SK-N-SH (cell line): ENCODE results near the gene ADAMTSL1. TPM values are rescaled to one million over a fixed set of nuclear protein-coding genes. Genes with fewer than 3 reads are reported as not detected.

Experiments
- CTCF ChIA-PET: fragments of 300-600, 350-600 bp; formaldehyde crosslinking; extraction: SDS; loops from one replicate; lab custom pipeline; 2021; lab: Yijun Ruan, JAX
- POLR2A ChIA-PET: fragments of 350-600 bp; sonication (Branson Sonifier 250); formaldehyde crosslinking; extraction: SDS; loops from one replicate; lab custom pipeline; 2020; ENCODE audit warnings: antibody characterized with exemption, inconsistent platforms; lab: Yijun Ruan, JAX
- DNase-seq: peaks from one replicate; pipeline ENCODE4 v3.0.0; 2012
- H2AFZ ChIP-seq: fragments of 200-600 bp; sonication (generic); 2 replicates; pipeline ENCODE4 v1.8.1; 2016; ENCODE audit warnings: antibody characterized with exemption, mild to moderate bottlenecking, low read depth
- H3F3A ChIP-seq: fragments of 200-600 bp; sonication (generic); replicated peaks from 2 replicates; pipeline ENCODE3; 2016; ENCODE audit warnings: antibody characterized with exemption, mild to moderate bottlenecking; ENCODE audit not compliant: insufficient read depth
- H3K27ac ChIP-seq, 2 experiments: fragments of 200-500 bp in 1 of 2; fragments of 200-600 bp in 1 of 2; sonication (Bioruptor generic) in 1 of 2; sonication (generic), shearing (Covaris generic) in 1 of 2; 2 replicates each; pipeline versions ENCODE4 v1.5.1 to v1.6.1; 2014 to 2016; ENCODE audit warnings: low read depth in 2 of 2, inconsistent platforms in 1 of 2, low read length in 1 of 2, mild to moderate bottlenecking in 1 of 2, mixed read lengths in 1 of 2
- H3K27me3 ChIP-seq: fragments of 200-600 bp; sonication (generic), shearing (Covaris generic); 2 replicates; pipeline ENCODE4 v1.6.1; 2016; ENCODE audit warnings: mixed run types; ENCODE audit not compliant: insufficient read depth
- H3K36me3 ChIP-seq, 2 experiments: fragments of 200-500 bp in 1 of 2; fragments of 200-600 bp in 1 of 2; sonication (Bioruptor generic) in 1 of 2; sonication (generic) in 1 of 2; replicated peaks in 1 of 2; 2 replicates each; pipeline versions ENCODE3 to v1.5.1; 2014 to 2016; ENCODE audit warnings: low read length in 1 of 2, mild to moderate bottlenecking in 1 of 2; ENCODE audit not compliant: insufficient read depth in 2 of 2, control insufficient read depth in 1 of 2
- H3K4me1 ChIP-seq, 2 experiments: fragments of 200-500 bp in 1 of 2; fragments of 200-600 bp in 1 of 2; sonication (Bioruptor generic) in 1 of 2; sonication (generic), shearing (Covaris generic) in 1 of 2; 2 replicates each; pipeline versions ENCODE4 v1.5.1 to v1.6.1; 2014 to 2016; ENCODE audit warnings: low read depth in 1 of 2, low read length in 1 of 2, mixed run types in 1 of 2; ENCODE audit not compliant: insufficient read depth in 2 of 2, control insufficient read depth in 1 of 2
- H3K4me2 ChIP-seq: fragments of 200-600 bp; sonication (generic), shearing (Covaris generic); 2 replicates; pipeline ENCODE4 v1.6.1; 2017; ENCODE audit warnings: mixed run types
- H3K4me3 ChIP-seq, 2 experiments: fragments of 200-500 bp in 1 of 2; fragments of 200-600 bp in 1 of 2; sonication (Bioruptor generic) in 1 of 2; sonication (generic), shearing (Covaris generic) in 1 of 2; 2 replicates each; pipeline versions ENCODE4 v1.5.1 to v1.8.1; 2014 to 2016; ENCODE audit warnings: low read depth in 2 of 2, inconsistent platforms in 1 of 2, low read length in 1 of 2, mild to moderate bottlenecking in 1 of 2, mixed read lengths in 1 of 2, moderate library complexity in 1 of 2
- H3K79me2 ChIP-seq: fragments of 200-600 bp; sonication (generic); 2 replicates; pipeline ENCODE4 v1.8.1; 2017; ENCODE audit warnings: mild to moderate bottlenecking; ENCODE audit not compliant: insufficient read depth
- H3K9ac ChIP-seq: fragments of 200-600 bp; sonication (generic); 2 replicates; pipeline ENCODE4 v1.6.1; 2017; ENCODE audit warnings: mixed run types
- H3K9me2 ChIP-seq: fragments of 200-600 bp; sonication (generic); 2 replicates; pipeline ENCODE4 v1.6.1; 2017; ENCODE audit warnings: mixed run types
- H3K9me3 ChIP-seq: fragments of 200-600 bp; sonication (generic); 2 replicates; pipeline ENCODE4 v1.6.1; 2017; ENCODE audit warnings: mixed run types, mild to moderate bottlenecking, moderate library complexity
- H4K20me1 ChIP-seq: fragments of 200-600 bp; sonication (generic); 2 replicates; pipeline ENCODE4 v1.6.1; 2017; ENCODE audit warnings: mild to moderate bottlenecking, mixed run types; ENCODE audit not compliant: insufficient read depth
- CHD2 ChIP-seq: fragments of 150-350 bp; IDR thresholded peaks from 2 replicates; pipeline ENCODE4 v1.6.1; 2018; ENCODE audit warnings: low read length; ENCODE audit not compliant: partially characterized antibody
- CTCF ChIP-seq: fragments of 200-600 bp; sonication (generic); IDR thresholded peaks from 2 replicates; pipeline ENCODE4 v1.6.1; 2017; ENCODE audit warnings: antibody characterized with exemption, mild to moderate bottlenecking, moderate library complexity
- EP300 ChIP-seq, 2 experiments: IDR thresholded peaks; 2 replicates each; pipeline versions ENCODE4 v1.4.0 to v1.6.1; 2012; ENCODE audit warnings: borderline replicate concordance in 1 of 2, low read depth in 1 of 2, low read length in 1 of 2
- GABPA ChIP-seq: IDR thresholded peaks from 2 replicates; pipeline ENCODE4 v1.4.0; 2012; ENCODE audit warnings: low read depth, mild to moderate bottlenecking
- GATA2 ChIP-seq: sonication (generic); formaldehyde crosslinking; IDR thresholded peaks from 2 replicates; pipeline ENCODE4 v1.5.0; 2020; ENCODE audit warnings: mild to moderate bottlenecking, missing genetic modification reagents
- JUND ChIP-seq: IDR thresholded peaks from 2 replicates; pipeline ENCODE4 v1.4.0; 2012
- MEF2A ChIP-seq: IDR thresholded peaks from 2 replicates; pipeline ENCODE4 v1.4.0; 2012; ENCODE audit warnings: low read depth, borderline replicate concordance
- NRF1 ChIP-seq: IDR thresholded peaks from 2 replicates; pipeline ENCODE4 v1.6.1; 2012; ENCODE audit warnings: low read depth, mild to moderate bottlenecking, low read length
- POLR2AphosphoS5 ChIP-seq: IDR thresholded peaks from 2 replicates; pipeline ENCODE4 v1.6.1; 2012; ENCODE audit warnings: low read depth, low read length
- RAD21 ChIP-seq: IDR thresholded peaks from 2 replicates; pipeline ENCODE4 v1.6.1; 2012; ENCODE audit warnings: mild to moderate bottlenecking, low read length
- REST ChIP-seq: IDR thresholded peaks from 2 replicates; pipeline ENCODE4 v1.6.1; 2012; ENCODE audit warnings: mild to moderate bottlenecking, low read depth, low read length, moderate library complexity
- RXRA ChIP-seq: IDR thresholded peaks from 2 replicates; pipeline ENCODE4 v1.4.0; 2012; ENCODE audit warnings: low read depth, mild to moderate bottlenecking, borderline replicate concordance
- TAF1 ChIP-seq: IDR thresholded peaks from 2 replicates; pipeline ENCODE4 v1.6.1; 2012; ENCODE audit warnings: low read depth, mild to moderate bottlenecking, low read length, moderate library complexity, borderline replicate concordance
- USF1 ChIP-seq: IDR thresholded peaks from 2 replicates; pipeline ENCODE4 v1.4.0; 2012; ENCODE audit warnings: low read depth, borderline replicate concordance
- USF2 ChIP-seq: fragments of 150-350 bp; IDR thresholded peaks from 2 replicates; pipeline ENCODE4 v1.6.1; 2017; ENCODE audit warnings: antibody characterized with exemption, low read length, low read depth, borderline replicate concordance
- WGBS: methylation state at CpG from one replicate; pipeline ENCODE4 v1.1.6; 2017; ENCODE audit warnings: low lambda C conversion rate; 5-methylcytosine and 5-hydroxymethylcytosine counted together
- polyA plus RNA-seq, 3 experiments: library from polyadenylated mRNA; depleted of rRNA; stranded (reverse); fragments of >200 nt; gene quantifications; 2 replicates each; pipeline ENCODE4 v1.2.3, GENCODE V29; 2012
- TF ChIP-seq, protein P1 (sequence below): IDR thresholded peaks from 2 replicates; pipeline ENCODE4; 2012
- TF ChIP-seq, protein P2 (sequence below): fragments of 150-350 bp; IDR thresholded peaks from 2 replicates; pipeline ENCODE4 v1.6.1; 2016; ENCODE audit warnings: mild to moderate bottlenecking, low read depth, low read length

Gene ADAMTSL1
- polyA plus RNA-seq, 1 of the 3 experiments (the other 2 are of a cell fraction): 114 TPM

GRCh38 chr9:18480662-18481093, 6.7 kb downstream of the ADAMTSL1 start (continued):
- TF ChIP-seq RAD21 (no peak), GATA2 (CRISPR knock-in tag) (no peak), EP300 (IDR thresholded peaks at IDR 0.05; ENCODE audit: borderline replicate concordance in 1 of 2, low read depth in 1 of 2, low read length in 1 of 2) (peak in 1 of 2 experiments; percentile 92; a peak in 2 of 4 replicates), USF1 (no peak), TAF1 (no peak), NRF1 (no peak), GABPA (no peak; the same call in 1 of the 2 replicates)
- TF ChIP-seq, protein P1, sequence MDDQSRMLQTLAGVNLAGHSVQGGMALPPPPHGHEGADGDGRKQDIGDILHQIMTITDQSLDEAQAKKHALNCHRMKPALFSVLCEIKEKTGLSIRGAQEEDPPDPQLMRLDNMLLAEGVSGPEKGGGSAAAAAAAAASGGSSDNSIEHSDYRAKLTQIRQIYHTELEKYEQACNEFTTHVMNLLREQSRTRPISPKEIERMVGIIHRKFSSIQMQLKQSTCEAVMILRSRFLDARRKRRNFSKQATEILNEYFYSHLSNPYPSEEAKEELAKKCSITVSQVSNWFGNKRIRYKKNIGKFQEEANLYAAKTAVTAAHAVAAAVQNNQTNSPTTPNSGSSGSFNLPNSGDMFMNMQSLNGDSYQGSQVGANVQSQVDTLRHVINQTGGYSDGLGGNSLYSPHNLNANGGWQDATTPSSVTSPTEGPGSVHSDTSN: peak; percentile 78
- TF ChIP-seq, all 33 proteins: peak for 10

DNA sequence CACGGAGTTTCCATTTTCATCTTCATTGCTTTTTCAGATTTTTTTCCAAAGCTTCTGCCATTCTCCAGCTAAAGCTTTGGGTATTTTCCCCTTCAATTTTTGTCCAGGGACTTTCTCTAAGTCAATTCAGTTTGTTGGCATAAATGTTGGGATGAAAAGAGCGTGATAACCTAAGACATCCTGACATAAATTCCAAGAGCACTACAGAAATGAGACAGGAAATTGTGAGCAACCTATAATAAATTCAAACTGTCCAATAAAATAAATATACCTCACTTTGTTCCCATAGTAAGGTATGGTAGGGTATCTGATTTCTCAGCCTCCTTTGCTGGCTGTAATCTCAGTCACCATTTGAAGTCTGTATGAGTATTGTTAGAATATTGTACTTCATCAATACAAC, 8.4 kb downstream of the ADAMTSL1 start:
- no peak overlapping the region for H2AFZ ChIP-seq
- no peaks in the 10 kb centered on the region for H3K9me2 ChIP-seq
- peak overlapping the region in 1 of 2 experiments; percentile 91; a peak in 2 of 4 replicates for H3K27ac ChIP-seq
- H3K4me1 ChIP-seq: peaks cover 0 to 21% of the 10 kb centered on the region in 2 experiments; a peak in 2 of 4 replicates
- no peak for TF ChIP-seq CHD2
- TF ChIP-seq, protein P2, sequence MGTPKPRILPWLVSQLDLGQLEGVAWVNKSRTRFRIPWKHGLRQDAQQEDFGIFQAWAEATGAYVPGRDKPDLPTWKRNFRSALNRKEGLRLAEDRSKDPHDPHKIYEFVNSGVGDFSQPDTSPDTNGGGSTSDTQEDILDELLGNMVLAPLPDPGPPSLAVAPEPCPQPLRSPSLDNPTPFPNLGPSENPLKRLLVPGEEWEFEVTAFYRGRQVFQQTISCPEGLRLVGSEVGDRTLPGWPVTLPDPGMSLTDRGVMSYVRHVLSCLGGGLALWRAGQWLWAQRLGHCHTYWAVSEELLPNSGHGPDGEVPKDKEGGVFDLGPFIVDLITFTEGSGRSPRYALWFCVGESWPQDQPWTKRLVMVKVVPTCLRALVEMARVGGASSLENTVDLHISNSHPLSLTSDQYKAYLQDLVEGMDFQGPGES: no peak
- TF ChIP-seq POLR2AphosphoS5: no peak
- TF ChIP-seq CTCF: no peak
- no peak for TF ChIP-seq MEF2A
- no peak for TF ChIP-seq RXRA
- no peak for TF ChIP-seq REST
- TF ChIP-seq, protein P1: no peak
- no peak for TF ChIP-seq JUND
- TF ChIP-seq USF1: no peak
- TF ChIP-seq RAD21: no peak
- no peak for TF ChIP-seq USF2
- H3K4me3 ChIP-seq: no peak overlapping the region
- no peak overlapping the region for H3K4me2 ChIP-seq
- peaks cover 100% of the 10 kb centered on the region for H3K79me2 ChIP-seq
- DNase-seq: no peak
- H3K9ac ChIP-seq: no peak overlapping the region; the same call in 1 of the 2 replicates
- ChIA-PET POLR2A (no interaction called here), CTCF (no interaction called here)
- H3K27me3 ChIP-seq: no peaks in the 10 kb centered on the region
- H3K9me3 ChIP-seq: no peaks in the 10 kb centered on the region
- WGBS: 54% methylated on average over 2 of the region's 2 CpGs
- H3K36me3 ChIP-seq: peaks cover 0 to 48% of the 10 kb centered on the region in 2 experiments
- no peaks in the 10 kb centered on the region for H4K20me1 ChIP-seq
- peaks cover 48% of the 10 kb centered on the region for H3F3A ChIP-seq
